CD4-positive, alpha-beta T cell treated with Interferon gamma for 1 hour (primary cell): Measurements from ENCODE around the gene PREP.
A peak's percentile ranks its signal among the peaks of the same experiment; 100 is the strongest.
"Not testable (repeated sequence)": the region's sequence is repeated elsewhere in the genome, so short reads cannot be mapped to it uniquely, and the experiment has no call there.

Experiments used
- DNase-seq: peaks from one replicate; pipeline ENCODE4 v3.0.0-alpha.2; 2020

Gene PREP

DNA sequence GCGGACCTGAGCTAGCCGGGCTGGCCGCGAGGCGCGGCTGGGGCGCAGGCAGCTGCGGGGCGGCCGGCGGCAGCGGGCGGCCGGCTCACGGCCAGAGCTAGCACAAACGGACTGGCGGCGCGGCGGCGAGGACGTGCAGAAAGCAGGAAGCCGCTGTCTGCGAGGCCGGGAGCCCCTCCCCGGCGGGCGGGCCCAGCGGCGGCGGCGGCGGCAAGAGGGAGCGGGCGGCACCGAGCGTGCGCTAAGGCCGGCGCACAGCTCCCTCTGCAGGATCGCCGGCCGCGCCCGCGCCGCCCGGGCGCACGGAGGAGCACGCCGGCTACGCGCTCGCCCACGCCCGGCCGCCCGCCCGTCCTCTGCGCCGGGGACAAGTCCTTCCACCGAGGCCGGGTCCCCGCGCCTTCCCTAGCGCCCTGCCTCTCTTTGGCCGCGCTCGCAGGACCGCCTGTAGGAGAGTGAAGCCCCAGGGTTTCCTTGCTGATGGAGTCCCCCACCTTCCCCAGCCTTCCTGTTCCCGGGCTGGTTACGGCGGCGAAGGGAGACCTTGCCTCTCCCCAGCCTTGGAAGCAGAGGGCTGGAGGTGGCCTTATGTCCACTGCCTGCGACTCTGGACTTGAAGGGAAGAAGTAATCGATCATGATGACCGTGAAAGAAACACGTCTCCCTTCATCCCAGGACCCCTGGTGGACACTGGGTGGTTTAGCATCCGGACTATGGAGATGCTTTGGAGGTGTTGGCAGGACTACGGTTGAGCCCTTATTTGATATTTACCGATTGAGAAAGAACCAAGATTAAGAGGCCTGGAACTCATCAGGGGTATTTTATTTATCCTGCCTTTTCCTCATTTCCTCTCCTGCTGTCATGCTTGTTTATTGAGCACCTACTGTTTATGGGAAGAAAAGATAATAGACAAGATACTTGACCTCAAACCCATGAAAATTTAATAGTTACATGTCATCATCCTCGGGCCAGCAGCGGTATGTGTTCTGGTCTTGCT lies at the start of gene PREP:
Gene PREP, minus strand, starts transcription at position 144 of the 997 bp plus-strand sequence. CDS start 191 bp downstream, outside the sequence.
- DNase-seq = peak; percentile 82

DNA sequence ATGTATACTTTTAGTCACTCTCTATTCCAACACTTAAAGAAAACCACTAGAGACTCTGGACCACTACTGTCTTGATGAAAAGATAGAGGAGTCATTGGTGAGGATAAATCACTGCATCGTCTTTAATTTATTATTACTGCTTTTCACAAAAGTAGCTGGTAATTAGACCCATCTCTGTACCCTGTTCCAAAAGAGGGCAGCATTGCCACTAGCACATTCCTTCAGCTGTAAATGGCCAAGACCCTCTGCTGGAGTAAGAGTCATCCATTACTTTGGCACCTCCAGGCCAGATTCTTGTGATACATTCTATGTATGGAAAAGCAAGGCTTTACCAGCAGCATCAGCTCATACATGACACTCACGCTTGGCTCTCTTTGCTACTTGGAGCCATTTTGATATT lies 49.5 kb upstream of the PREP start:
- DNase-seq = no peak

DNA sequence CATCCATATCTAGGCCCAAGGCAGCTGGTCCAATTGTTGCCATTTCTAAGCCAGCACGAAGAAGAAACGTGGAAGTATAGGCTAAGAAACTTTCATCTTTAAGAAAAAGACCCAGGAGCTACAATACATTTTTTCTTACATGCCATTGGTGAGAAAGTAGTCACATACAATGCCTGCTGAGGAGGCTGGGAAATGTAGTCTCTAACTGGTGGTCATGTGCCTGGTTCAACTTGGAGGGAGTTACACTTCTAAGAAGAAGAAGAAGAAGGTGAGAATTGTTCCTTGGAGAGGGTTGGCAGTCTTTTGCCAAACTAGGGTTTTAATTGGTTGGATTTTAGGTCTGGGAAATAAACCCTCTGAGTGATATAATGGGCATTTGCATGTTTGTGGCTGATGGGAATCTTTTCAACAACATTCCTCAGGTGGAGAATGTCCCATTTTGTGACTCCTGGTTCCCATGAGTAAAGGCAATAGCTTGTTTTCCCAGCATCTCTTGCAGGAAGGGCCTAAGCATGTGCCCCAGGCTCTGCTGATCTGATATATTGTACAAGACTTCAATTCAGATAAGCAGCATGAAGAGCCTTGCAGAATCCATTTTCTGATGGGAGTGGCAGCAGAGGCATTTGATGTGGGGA lies 47.0 kb upstream of the PREP start:
- DNase-seq = no peak

DNA sequence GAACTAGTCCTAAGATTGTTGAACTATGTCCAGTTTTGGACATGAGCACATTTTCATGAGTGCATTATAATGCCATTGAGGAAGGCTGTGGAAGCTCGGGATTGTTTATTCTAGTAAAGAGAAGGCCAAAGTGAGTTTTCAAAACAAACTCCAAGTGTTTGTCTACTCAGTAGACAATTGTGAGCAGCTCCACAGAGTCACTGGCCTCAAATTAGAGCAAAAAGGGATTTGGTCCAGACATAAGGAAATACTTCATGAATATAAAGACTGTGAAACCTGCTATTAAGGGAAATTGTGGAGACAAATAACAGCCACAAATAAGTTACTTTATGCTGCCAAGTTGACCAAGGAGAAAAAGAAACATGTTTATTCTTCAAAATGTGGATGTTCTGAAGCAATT lies 42.6 kb upstream of the PREP start:
- DNase-seq = no peak

DNA sequence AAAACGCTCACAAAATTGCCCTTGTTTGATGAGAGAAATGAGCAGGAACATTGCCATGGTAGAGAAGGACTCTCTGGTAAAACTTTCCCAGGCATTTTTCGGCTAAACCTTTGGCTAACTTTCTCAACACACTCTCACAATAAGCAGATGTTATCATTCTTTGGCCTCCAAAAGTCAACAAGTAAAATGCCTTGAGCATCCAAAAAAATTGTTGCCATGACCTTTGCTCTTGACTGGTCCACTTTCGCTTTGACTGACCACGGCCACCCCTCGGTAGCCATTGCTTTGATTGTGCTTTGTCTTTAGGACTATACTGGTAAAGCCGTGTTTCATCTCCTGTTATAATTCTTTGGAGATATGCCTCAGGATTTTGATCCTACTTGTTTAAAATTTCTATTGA lies 41.1 kb upstream of the PREP start:
- no peak for DNase-seq

DNA sequence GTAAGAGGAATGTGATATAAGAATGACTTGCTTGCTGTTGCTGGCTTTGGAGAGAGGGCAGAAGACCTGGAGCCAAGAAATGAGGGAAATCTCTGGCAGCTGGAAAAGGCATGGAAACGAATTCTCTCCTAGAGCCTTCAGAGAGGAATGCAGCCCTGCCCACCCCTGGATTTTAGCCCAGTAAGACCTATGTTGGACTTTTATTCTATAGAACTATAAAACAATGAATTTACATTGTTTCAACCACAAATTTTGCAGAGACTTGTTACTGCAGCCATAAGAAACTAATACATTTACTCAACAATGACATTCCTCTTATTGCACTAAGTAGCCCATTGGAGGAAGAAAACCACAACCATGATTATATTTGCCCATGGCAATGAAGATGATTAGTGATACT lies 39.5 kb upstream of the PREP start:
- no peak for DNase-seq

DNA sequence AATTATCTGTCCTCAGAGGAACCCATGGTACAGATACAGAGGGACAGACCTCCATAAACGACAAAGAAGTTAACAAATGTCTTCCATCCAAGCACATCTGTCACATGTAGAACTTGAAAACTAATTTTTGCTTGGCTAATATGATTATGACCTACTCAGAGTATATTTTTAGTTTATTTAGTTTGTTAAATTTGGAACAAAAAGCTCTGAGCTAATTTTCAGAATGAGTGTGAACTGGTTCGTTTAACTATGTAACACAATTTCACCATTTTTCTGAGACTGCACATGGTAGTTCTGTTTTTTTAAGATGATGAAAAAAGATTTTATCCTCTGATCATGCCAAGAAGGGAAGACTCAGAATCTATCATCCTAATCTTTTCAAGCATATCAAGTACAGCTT lies 34.4 kb upstream of the PREP start:
- no peak for DNase-seq

DNA sequence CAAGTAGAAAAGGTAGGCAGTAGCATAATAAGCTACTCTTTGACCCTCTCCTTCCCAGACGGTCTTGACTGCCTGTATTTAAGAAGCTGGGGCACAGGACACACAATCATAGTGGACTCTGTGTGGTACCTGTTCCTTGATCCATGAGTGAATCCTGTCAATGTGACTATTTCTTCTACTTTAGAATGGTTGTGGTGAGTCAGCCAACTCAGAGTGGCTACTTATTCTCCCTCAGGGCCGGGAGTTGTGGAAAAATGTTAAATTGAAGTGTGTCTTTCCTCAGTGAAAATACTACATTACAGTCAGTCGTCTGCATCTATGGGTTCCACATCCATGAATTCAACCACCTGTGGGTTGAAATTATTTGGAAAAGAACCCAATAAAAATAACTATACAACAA lies 30.8 kb upstream of the PREP start:
- DNase-seq = no peak

DNA sequence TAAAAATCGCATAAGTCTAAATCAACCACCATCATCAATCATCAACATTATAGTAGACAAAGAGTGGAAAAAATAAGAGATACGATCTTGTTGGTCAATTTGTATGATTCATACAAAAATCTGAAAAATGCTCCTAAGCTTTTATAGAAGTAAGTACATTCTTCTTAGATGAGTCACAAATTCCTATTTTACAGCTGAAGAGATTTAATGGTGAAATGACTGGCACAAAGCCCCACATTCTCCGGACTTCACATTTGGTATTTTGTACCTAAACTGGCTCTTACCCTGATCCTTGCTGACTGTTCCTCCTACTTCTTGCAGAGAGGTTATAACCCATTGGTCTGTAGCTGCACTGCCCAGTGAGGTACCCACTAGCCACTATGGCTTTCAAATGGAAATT lies 29.9 kb upstream of the PREP start:
- no peak for DNase-seq

DNA sequence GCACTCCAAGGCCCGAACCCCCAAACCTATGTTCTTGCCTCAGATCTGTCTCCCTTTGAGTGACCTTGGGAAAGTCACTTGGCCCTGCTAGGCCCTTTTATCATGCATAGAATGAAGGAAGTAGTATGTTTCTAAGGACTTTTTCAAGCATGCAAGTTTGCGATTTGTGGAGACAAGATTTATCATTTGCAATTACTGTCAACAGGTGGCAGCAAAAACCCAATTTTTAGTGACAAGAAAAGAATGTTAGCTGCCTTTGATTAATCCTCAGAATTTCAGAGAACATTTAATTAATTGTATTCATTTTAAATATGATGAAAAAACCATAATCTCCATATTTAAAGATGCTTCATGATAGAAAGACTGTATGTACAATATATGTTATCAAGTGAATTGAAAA lies 28.3 kb upstream of the PREP start:
- no peak for DNase-seq

DNA sequence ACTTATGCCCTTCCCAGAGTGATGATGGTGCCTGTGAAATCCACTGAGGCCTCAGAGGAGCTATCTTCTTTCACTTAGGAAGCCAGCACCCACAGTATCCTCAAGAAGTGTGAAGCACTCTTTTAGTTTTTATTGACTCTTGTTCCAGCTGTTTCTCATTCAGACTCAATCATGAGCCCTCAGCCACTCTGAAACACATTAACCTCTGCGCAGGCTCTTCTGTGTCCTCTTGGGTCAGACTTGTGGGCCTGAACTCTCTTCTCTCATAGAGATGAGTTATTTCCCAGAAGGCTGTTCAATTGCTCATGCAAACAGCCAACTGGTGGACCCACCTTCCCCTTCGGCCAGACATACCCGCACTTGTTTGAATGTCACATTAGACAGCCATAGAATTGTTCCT lies 27.8 kb upstream of the PREP start:
- no peak for DNase-seq

DNA sequence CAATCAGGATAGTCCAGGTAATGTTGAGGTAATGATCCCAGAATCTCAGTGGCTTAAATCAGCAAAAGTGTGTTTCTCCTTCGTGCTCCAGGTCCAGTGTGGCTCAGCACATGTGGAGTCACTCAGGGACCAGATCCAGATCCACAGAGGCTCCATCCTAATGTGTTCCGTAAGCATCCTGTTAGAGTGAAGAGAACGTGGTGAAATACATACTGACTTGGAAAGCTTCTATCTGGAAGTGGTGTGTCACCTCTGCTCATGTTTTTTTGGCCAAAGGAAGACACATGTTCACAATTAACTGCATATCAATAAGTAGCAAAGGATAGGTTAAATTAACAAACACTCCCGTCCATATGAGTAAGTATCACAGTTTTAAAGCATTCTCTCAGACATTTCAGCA lies 26.8 kb upstream of the PREP start:
- no peak for DNase-seq

DNA sequence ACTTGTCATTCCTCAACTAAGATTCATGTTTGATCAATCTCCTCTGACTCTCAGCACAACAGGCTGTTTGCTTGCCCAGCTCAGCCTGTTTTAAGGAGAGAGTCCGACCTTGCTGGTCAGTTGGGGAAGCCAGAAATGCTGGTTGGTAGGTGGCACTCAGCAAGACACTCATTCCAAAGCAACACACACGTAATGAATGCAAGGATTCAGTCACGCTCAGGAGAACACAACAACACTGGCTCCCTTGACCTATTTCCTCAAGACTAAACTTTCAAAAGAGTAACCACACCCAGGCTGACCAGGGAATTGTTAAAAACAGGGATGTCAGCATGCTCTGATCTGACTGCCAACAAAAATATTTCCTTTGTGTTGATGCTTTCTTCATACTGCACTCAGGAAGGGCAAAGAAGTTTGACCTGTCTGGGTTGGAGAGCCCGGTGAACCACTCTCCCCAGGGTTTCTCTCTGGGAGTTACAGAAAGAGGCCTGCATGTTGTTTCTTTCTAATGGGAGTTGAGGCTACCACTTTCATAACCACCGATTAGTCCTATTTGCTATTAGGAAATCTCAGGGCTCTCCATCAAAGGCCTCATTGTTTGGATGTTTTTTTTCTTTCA lies 25.6 kb upstream of the PREP start:
- DNase-seq = no peak

DNA sequence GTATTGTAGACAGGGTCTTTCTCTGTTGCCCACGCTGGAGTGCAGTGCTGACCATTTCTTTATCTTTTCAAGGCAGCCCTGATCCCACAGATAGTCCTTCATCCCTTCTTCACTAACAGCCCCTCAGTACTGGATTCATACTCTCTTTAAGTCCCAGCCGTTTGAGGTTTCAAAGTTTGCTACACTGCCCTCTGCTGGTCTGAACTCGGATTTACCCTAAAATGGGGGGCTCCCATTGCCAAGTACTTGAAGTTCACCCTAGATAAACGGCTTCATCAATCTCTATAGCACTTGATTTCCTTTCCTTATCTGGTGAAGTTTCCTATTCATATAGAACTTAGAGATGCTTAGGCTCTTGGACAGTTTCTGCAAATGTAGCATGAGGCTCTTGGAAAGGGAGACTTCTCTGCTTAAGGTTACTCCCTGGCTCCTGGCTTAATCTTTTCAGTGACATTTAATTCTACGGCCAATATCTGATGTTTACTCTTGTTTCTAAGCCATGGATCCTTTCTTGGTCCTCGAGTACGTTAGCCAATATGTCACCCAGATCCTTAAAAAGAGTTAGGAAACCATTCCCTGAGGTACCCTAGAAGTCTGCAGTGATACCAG lies 21.4 kb upstream of the PREP start:
- peak; percentile 35 for DNase-seq

DNA sequence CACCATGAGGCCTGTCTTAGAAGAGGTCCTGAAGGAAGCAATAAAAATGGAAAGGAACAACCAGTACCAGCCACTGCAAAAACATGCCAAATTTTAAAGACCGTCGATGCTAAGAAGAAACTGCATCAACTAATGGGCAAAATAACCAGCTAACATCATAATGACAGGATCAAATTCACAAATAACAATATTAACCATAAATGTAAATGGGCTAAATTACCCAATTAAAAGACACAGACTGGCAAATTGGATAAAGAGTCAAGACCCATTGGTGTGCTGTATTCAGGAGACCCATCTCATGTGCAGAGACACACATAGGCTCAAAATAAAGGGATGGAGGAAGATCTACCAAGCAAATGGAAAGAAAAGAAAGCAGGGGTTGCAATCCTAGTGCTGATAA lies 14.1 kb upstream of the PREP start:
- DNase-seq = not testable (repeated sequence)

DNA sequence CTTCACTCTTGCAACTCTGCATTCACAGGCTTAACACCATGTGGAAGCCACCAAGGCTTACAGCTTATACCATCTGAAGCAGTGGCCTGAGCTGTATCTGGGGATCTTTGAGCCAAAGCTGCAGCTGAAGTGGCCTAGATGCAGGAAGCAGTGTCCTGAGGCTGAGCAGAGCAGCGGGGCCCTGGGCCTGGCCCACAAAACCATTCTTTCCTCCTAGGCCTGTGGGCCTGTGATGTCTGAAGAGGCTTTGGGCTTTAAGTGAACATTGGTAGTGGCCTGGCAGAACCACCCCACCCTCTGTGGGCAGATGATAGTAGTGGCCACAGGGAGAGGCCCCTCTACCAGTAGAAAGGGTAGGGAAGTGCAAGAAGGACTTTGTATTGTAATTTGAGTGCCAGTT lies 6.9 kb upstream of the PREP start:
- no peak for DNase-seq

DNA sequence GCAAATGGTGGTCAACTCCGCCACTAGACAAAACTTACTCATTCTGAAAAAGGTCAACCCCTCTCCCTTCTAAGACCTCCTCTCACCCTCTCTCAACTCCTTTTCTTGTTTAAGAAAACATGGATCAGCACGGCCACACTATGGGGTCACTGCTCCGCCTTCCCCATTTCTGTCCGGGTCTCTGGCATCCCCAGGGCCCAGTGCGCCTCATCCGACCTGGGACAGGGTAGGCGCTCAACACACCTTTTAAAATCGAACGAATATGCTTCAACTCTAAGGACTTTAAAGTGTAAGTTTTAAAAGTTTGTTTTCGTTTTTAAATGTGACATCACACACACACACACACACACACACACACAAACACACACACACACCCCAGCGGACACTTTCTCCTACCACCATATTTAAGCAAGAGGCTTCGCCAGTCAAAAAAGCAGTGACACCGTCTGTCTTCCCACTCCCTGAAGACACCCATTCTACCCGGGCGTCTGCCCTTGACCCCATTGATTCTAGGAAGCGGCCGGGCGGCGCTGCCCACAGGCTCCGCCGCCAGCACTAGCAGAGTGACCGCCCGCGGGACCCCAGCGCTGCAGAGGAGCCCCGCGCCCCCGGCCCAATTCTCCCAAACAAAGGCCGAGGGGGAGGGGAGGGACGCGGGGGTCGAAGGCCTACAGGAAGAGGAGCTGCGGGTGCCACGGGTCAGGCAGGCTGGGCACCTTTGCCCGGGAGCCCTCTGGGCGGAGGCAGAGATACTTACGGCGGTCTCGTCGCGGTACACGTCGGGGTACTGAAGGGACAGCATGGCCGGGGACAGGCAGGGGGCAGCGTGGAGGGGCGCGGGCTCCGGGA lies 568 bp downstream of the PREP start:
- DNase-seq = peak; percentile 14

DNA sequence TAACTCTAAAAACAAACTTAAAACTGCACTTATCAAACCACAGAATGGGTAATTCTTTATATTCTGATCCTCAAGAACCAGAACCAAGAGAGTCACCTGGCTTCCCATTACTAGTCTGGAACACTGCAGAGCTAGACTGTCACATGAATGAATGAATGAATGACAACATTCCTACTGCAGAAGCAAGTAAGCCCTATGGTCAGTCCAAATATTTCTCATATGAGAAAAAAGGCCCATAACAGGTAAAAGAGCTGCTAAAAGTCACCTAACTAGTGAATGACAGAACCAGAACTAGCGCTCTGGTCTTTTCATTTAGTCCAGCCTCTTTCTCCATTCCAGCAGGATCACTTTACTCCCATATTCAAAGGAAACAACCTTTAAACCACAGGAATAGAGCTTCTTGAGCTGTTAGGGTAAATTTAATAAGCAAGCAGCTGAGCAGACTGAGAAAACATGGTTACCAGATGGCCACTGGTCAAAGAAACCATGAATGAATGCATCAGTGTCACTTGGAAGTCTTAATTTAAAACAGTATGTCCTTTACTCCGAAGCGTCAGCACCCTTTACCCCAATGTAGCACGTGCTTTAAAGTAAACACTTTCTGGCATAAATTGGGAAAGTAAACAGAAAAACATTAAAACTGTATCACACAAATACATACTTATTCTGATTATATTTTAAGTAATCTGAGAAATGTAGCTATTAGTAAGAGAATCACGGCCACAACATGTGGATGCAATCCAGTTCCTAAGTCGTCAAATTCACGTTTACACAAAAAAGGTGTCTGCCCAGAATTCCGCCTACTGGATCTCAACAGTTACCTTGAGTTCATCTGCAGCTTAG lies 1.4 kb downstream of the PREP start:
- no peak for DNase-seq

DNA sequence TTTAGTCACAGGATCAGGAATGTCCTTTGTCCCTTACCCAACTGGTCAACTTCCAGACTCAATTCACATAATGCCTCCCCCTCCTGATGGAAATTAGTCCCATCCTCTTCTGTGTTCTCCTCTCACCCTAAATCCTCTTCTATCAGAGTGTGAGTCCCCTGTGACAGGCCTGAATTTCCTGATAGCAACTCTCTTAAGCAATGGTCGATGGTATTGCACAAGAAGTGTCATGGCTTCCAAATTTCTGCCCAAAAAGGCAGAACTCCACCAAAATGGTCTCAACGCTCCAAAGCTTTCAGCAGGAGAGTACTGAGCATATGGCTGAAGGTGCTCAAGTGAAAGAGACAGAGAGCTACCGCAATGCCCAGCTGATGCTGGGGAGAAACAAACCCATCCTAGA lies 2.4 kb downstream of the PREP start:
- no peak for DNase-seq

DNA sequence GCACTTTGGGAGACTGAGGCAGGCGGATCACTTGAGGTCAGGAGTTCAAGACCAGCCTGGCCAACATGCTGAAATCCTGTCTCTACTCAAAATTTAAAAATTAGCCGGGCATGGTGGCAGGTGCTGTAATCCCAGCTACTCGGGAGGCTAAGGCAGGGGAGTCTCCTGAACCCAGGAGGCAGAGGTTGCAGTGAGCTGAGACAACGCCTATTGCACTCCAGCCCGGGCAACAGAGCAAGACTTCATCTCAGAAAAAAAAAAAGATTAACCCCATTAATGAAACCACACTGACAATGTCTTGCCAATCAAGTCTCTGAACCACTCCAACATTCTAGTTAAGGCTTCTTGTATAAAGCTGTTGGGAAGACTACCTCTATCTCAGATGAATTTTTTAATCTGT lies 4.0 kb downstream of the PREP start:
- DNase-seq = no peak

DNA sequence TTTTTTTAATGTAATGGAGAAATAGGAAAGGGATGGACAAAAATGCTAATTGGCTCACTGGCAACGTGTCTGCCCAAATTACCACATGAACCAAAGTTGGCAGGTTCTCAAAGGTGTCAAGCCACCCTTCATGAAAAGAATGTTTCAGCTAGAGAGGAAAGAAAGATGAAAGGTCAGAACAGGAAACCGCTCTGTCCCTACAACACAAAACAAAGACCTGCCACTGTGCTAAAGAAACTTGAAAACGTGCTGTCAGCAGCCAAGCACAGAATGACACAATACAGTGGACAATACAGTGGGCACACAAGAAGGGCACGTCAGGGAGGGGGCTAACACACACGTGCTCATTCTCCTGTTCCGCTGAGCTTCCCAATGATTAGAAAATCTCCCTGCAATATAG lies 4.9 kb downstream of the PREP start:
- DNase-seq = no peak

DNA sequence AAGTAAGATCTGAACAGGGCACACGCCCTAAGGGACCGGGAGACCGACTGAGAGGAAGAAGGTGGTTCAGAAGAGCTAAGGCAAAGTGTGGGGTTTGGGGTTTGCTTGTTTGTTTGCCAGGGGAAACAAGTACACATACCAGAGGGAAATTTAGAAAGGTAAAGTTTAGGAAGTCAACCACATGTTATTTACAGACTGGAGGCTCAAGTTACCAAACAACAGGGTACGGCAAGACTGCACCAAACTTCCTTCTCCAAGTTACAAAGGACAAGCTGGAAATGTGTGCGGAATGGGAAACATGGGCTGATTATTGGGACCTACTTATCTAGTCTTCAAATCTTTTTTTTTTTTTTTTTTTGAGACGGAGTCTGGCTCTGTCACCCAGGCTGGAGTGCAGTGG lies 11.2 kb downstream of the PREP start:
- no peak for DNase-seq
